Upper lobe of left lung (tissue), 6 donors: ENCODE measurements around the gene TTF2. TPM values are rescaled to one million over a fixed set of nuclear protein-coding genes. Genes with fewer than 3 reads are reported as not detected.

Experiments
- ATAC-seq, 2 donors: fragments of 200-7000 bp; cut with Tn5 transposase; one replicate each; pipeline ENCODE4 v1.9.1; 2022; ENCODE audit warnings: mild to moderate bottlenecking in 2 of 2, moderate library complexity in 2 of 2; ENCODE audit not compliant: low FRiP score in 2 of 2
- DNase-seq, 2 donors: peaks; one replicate each; pipeline ENCODE4 v3.0.0-alpha.2; 2019 to 2020
- H3K27ac ChIP-seq, 4 donors: fragments of 200-600 bp; sonication (generic); one replicate each; pipeline ENCODE4 v1.5.1; 2016 to 2019
- H3K27me3 ChIP-seq, 4 donors: fragments of 200-600 bp; sonication (generic); one replicate each; pipeline ENCODE4 v1.5.1; 2017 to 2019
- H3K36me3 ChIP-seq, 4 donors: fragments of 200-600 bp; sonication (generic); one replicate each; pipeline ENCODE4 v1.5.1; 2016 to 2019
- H3K4me1 ChIP-seq, 4 donors: fragments of 200-600 bp; sonication (generic); one replicate each; pipeline ENCODE4 v1.5.1; 2018 to 2019
- H3K4me3 ChIP-seq, 4 donors: fragments of 200-600 bp; sonication (generic); one replicate each; pipeline ENCODE4 v1.5.1; 2017 to 2019; ENCODE audit warnings: mild to moderate bottlenecking in 2 of 4, moderate library complexity in 1 of 4
- H3K9me3 ChIP-seq, 4 donors: fragments of 200-600 bp; sonication (generic); one replicate each; pipeline ENCODE4 v1.5.1; 2018 to 2019
- EP300 ChIP-seq, 4 donors: sonication (generic); formaldehyde crosslinking; IDR thresholded peaks; one replicate each; pipeline ENCODE4 v1.5.1; 2017; ENCODE audit warnings: antibody characterized with exemption in 4 of 4, control low read depth in 2 of 4
- POLR2A ChIP-seq, 4 donors: fragments of 450-650 bp; IDR thresholded peaks; one replicate each; pipeline ENCODE4 v1.5.1; 2016 to 2017; ENCODE audit warnings: antibody characterized with exemption in 4 of 4, mild to moderate bottlenecking in 2 of 4
- POLR2AphosphoS5 ChIP-seq, 2 donors: sonication (generic); formaldehyde crosslinking; IDR thresholded peaks; one replicate each; pipeline ENCODE4 v1.5.1; 2017; ENCODE audit warnings: antibody characterized with exemption in 2 of 2
- whole genome bisulfite sequencing, 2 donors: methylation state at CpG; one replicate each; pipeline ENCODE4 v1.1.5; 2017 to 2018; 5-methylcytosine and 5-hydroxymethylcytosine counted together
- total RNA-seq, 6 donors: library from RNA; depleted of rRNA in 4 of 6; stranded (reverse); fragments of >200 nt in 4 of 6; gene quantifications; one replicate each; pipeline versions ENCODE4 v1.1.0 to v1.2.1, GENCODE V29; 2016 to 2021
- TF ChIP-seq, protein P1 (sequence below), 6 experiments: fragments of 450-650 bp in 4 of 6; fragments of 200-600 bp in 2 of 6; sonication (generic) in 2 of 6; IDR thresholded peaks; one replicate each; pipeline ENCODE4 v1.5.1; 2016 to 2019; ENCODE audit warnings: antibody characterized with exemption in 6 of 6
- donor health status: DM: no; HTN: no; CAD: no; lungs with moderate emphysema.
- donor health status: DM: no; HTN: yes; CAD: no; lungs with severe emphysema.

TTF2 gene
- total RNA-seq, 6 donors from 2014 or later: 5.6 to 37.8 (median 15.2) TPM

- H3K9me3 ChIP-seq: no peaks in the 10 kb centered on the region
- TF ChIP-seq POLR2AphosphoS5 (IDR thresholded peaks at IDR 0.05): no peak
- no peak for TF ChIP-seq POLR2A (IDR thresholded peaks at IDR 0.05)
- TF ChIP-seq, protein P1, sequence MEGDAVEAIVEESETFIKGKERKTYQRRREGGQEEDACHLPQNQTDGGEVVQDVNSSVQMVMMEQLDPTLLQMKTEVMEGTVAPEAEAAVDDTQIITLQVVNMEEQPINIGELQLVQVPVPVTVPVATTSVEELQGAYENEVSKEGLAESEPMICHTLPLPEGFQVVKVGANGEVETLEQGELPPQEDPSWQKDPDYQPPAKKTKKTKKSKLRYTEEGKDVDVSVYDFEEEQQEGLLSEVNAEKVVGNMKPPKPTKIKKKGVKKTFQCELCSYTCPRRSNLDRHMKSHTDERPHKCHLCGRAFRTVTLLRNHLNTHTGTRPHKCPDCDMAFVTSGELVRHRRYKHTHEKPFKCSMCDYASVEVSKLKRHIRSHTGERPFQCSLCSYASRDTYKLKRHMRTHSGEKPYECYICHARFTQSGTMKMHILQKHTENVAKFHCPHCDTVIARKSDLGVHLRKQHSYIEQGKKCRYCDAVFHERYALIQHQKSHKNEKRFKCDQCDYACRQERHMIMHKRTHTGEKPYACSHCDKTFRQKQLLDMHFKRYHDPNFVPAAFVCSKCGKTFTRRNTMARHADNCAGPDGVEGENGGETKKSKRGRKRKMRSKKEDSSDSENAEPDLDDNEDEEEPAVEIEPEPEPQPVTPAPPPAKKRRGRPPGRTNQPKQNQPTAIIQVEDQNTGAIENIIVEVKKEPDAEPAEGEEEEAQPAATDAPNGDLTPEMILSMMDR (IDR thresholded peaks at IDR 0.05): no peak
- no peak for TF ChIP-seq EP300 (IDR thresholded peaks at IDR 0.05)
- DNase-seq (no peak), ATAC-seq (no peak)
- no peaks in the 10 kb centered on the region for H3K4me1 ChIP-seq
- 86 to 93% methylated on average over 1 of the region's 1 CpG for WGBS, 2 donors
- no peaks in the 10 kb centered on the region for H3K36me3 ChIP-seq
- H3K27ac ChIP-seq: no peak overlapping the region
- H3K4me3 ChIP-seq: no peak overlapping the region
- no peaks in the 10 kb centered on the region for H3K27me3 ChIP-seq
Measured at GRCh38 chr1:117037802-117038201, 22.3 kb upstream of the TTF2 start.

DNA sequence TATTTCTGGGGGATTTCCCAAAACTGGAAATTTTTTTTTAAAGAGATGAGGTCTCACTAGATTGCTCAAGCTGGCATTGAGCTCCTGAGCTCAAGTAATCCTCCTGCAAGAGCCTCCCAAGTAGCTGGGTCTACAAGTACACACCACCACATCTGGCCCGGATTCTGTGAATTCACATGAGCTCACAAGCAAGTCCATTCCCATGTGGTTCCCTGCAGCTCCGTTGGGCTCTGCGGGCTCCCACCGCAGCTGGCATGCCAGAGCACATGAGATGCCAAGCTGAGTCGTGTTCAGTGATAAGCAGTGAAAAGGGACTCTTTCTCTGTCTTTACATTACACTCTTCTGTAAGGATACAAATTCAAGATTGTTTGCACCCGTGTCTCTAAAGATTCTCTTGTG lies 21.9 kb upstream of the TTF2 start:
- no peaks in the 10 kb centered on the region for H3K9me3 ChIP-seq
- WGBS, 2 donors: 88 to 92% methylated on average over 6 of the region's 6 CpGs
- no peak overlapping the region for H3K4me3 ChIP-seq
- TF ChIP-seq, protein P1 (IDR thresholded peaks at IDR 0.05): no peak
- no peak for TF ChIP-seq POLR2AphosphoS5 (IDR thresholded peaks at IDR 0.05)
- TF ChIP-seq EP300 (IDR thresholded peaks at IDR 0.05): no peak
- no peak for TF ChIP-seq POLR2A (IDR thresholded peaks at IDR 0.05)
- H3K36me3 ChIP-seq: no peaks in the 10 kb centered on the region
- no peak for ATAC-seq
- H3K27ac ChIP-seq: no peak overlapping the region
- H3K4me1 ChIP-seq: no peaks in the 10 kb centered on the region
- no peaks in the 10 kb centered on the region for H3K27me3 ChIP-seq
- DNase-seq: no peak

- WGBS, 2 donors: 94 to 95% methylated on average over 1 of the region's 1 CpG
- no peak for TF ChIP-seq POLR2A (IDR thresholded peaks at IDR 0.05)
- TF ChIP-seq, protein P1 (IDR thresholded peaks at IDR 0.05): no peak
- no peak for TF ChIP-seq POLR2AphosphoS5 (IDR thresholded peaks at IDR 0.05)
- TF ChIP-seq EP300 (IDR thresholded peaks at IDR 0.05): no peak
- no peaks in the 10 kb centered on the region for H3K36me3 ChIP-seq
Measured at GRCh38 chr1:117044217-117044616, 15.9 kb upstream of the TTF2 start.

DNA sequence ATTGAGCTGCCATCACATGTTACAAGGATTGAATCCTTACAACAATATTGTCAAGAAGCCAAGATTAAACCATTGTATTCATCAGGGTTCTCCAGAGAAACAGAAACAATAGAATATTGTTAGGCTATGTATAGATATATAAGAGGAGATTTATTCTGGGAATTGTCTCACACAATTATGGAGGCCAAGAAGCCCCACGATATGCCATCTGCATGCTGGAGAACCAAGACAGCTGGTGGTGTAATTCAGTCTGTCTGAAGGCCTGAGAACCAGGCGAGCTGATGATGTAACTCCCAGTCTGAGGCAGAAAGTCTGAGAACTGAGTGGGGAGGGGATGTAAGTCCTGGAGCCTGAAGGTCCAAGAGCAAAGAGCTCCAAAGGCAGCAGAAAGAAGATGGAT lies 14.5 kb upstream of the TTF2 start:
- Histone ChIP-seq H3K9me3 (no peaks in the 10 kb centered on the region), H3K27me3 (no peaks in the 10 kb centered on the region), H3K4me3 (no peak overlapping the region), H3K27ac (no peak overlapping the region), H3K4me1 (no peaks in the 10 kb centered on the region), H3K36me3 (no peaks in the 10 kb centered on the region)
- 64 to 74% methylated on average over 2 of the region's 2 CpGs for WGBS, 2 donors
- TF ChIP-seq EP300 (IDR thresholded peaks at IDR 0.05): no peak
- no peak for TF ChIP-seq POLR2A (IDR thresholded peaks at IDR 0.05)
- TF ChIP-seq, protein P1 (IDR thresholded peaks at IDR 0.05): no peak
- no peak for TF ChIP-seq POLR2AphosphoS5 (IDR thresholded peaks at IDR 0.05)
- DNase-seq (no peak), ATAC-seq (no peak)

More at GRCh38 chr1:117044217-117044616, 15.9 kb upstream of the TTF2 start:
- no peaks in the 10 kb centered on the region for H3K27me3 ChIP-seq
- H3K27ac ChIP-seq: no peak overlapping the region
- no peaks in the 10 kb centered on the region for H3K9me3 ChIP-seq
- H3K4me1 ChIP-seq: no peaks in the 10 kb centered on the region
- DNase-seq: no peak
- ATAC-seq: no peak
- H3K4me3 ChIP-seq: no peak overlapping the region

DNA sequence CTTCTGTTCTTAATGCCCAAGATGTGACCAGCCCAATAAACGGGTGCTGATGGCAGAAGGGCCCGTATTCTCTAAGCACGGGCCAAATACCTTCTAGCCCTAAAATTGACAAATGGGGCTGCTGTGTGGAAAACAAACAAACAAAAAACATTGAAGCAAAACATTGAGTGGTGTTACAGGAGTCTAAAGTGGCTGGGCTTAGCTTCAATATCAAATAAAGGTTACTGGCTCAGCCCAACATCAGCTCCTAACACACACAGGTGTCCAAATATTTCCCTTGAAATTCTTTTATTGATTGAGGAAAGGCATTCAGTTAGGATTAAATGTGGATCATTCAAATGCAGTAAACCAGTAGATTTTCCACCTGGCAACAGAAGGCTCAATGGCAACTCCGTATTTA lies 13.3 kb upstream of the TTF2 start:
- Histone ChIP-seq H3K4me3 (no peak overlapping the region), H3K27ac (no peak overlapping the region), H3K27me3 (no peaks in the 10 kb centered on the region), H3K36me3 (no peaks in the 10 kb centered on the region), H3K9me3 (no peaks in the 10 kb centered on the region), H3K4me1 (peaks cover 0 to 5% (median under 1%) of the 10 kb centered on the region in 4 donors)
- ATAC-seq (no peak), DNase-seq (no peak)
- TF ChIP-seq POLR2AphosphoS5 (IDR thresholded peaks at IDR 0.05) (no peak), EP300 (IDR thresholded peaks at IDR 0.05) (no peak), POLR2A (IDR thresholded peaks at IDR 0.05) (no peak)
- TF ChIP-seq, protein P1 (IDR thresholded peaks at IDR 0.05): no peak
- 83 to 91% methylated on average over 4 of the region's 4 CpGs for WGBS, 2 donors
